GM23338 (cell line): ENCODE data around the gene SERPINA9.

Experiments used
- CREB1 ChIP-seq: fragments of 250-450 bp; sonication (Bioruptor Pico); IDR thresholded peaks from 2 replicates; pipeline ENCODE4 v1.5.0; 2020; ENCODE audit warnings: low read depth, mild to moderate bottlenecking, moderate library complexity
- CTCF ChIP-seq, 2 experiments: fragments of 200-600 bp in 1 of 2; sonication (generic) in 1 of 2; conservative IDR thresholded peaks; 2 replicates each; pipeline versions ENCODE4 v1.5.1 to v1.6.1; 2016 to 2017; ENCODE audit warnings: antibody characterized with exemption in 2 of 2, low read depth in 2 of 2, mild to moderate bottlenecking in 2 of 2, moderate library complexity in 1 of 2
- JUNB ChIP-seq: IDR thresholded peaks from one replicate; pipeline ENCODE4 v1.6.1; 2016; ENCODE audit warnings: antibody characterized with exemption; ENCODE audit not compliant: unreplicated experiment
- NANOG ChIP-seq: IDR thresholded peaks from 2 replicates; pipeline ENCODE4 v1.6.1; 2016; ENCODE audit warnings: antibody characterized with exemption, borderline replicate concordance
- POLR2AphosphoS5 ChIP-seq: IDR thresholded peaks from 2 replicates; pipeline ENCODE4 v1.6.1; 2016; ENCODE audit warnings: antibody characterized with exemption, low read depth
- REST ChIP-seq: IDR thresholded peaks from one replicate; pipeline ENCODE4 v1.6.1; 2018; ENCODE audit warnings: antibody characterized with exemption; ENCODE audit not compliant: unreplicated experiment
- ZNF462 ChIP-seq: fragments of 250-450 bp; sonication (Bioruptor Pico); IDR thresholded peaks from 2 replicates; pipeline ENCODE4 v1.5.0; 2020; ENCODE audit warnings: mild to moderate bottlenecking, moderate library complexity

- TF ChIP-seq CTCF (conservative IDR thresholded peaks at IDR 0.05; ENCODE audit: low read depth in 2 of 2) (no peak), JUNB (no peak), POLR2AphosphoS5 (no peak), REST (no peak), ZNF462 (no peak), CREB1 (no peak), NANOG (no peak)
These were observed 13.0 kb downstream of the SERPINA9 start for GRCh38 chr14:94462763-94463572.
